SK-N-MC (cell line): ENCODE results near the gene SLC39A2.
"Not testable (repeated sequence)": the region's sequence is repeated elsewhere in the genome, so short reads cannot be mapped to it uniquely, and the experiment has no call there.

Experiments
- DNase-seq: peaks from one replicate; pipeline ENCODE4 v3.0.0-alpha.2; 2011; ENCODE audit warnings: low read depth, low spot score
- H3K27ac ChIP-seq: fragments of 200-600 bp; sonication (generic); 2 replicates; pipeline ENCODE4 v1.5.1; 2016; ENCODE audit warnings: mixed run types
- H3K36me3 ChIP-seq: fragments of 200-600 bp; sonication (generic); 2 replicates; pipeline ENCODE4 v1.6.1; 2017; ENCODE audit warnings: antibody characterized with exemption, low read length, mixed read lengths; ENCODE audit not compliant: insufficient read depth
- H3K4me3 ChIP-seq: fragments of 200-600 bp; sonication (generic); 2 replicates; pipeline ENCODE4 v1.5.1; 2016
- H3K9ac ChIP-seq: fragments of 200-600 bp; sonication (generic); 2 replicates; pipeline ENCODE4 v1.8.0; 2017; ENCODE audit warnings: mixed run types, mixed read lengths; ENCODE audit not compliant: insufficient read length
- H3K9me3 ChIP-seq: fragments of 200-600 bp; sonication (generic); 2 replicates; pipeline ENCODE4 v1.6.1; 2017; ENCODE audit warnings: low read depth, mild to moderate bottlenecking, antibody characterized with exemption, low read length, moderate library complexity, mixed read lengths
- EZH2 ChIP-seq: fragments of 200-600 bp; sonication (generic); IDR thresholded peaks from one replicate; pipeline ENCODE4 v1.6.1; 2017; ENCODE audit warnings: antibody characterized with exemption
- FOXP2 ChIP-seq: optimal IDR thresholded peaks from 2 replicates; pipeline ENCODE3; 2011; ENCODE audit warnings: mild to moderate bottlenecking, moderate library complexity; ENCODE audit not compliant: insufficient read depth; ENCODE audit errors: extremely low read length, control extremely low read depth
- POLR2AphosphoS5 ChIP-seq: IDR thresholded peaks from 2 replicates; pipeline ENCODE4 v1.6.1; 2012; ENCODE audit warnings: mild to moderate bottlenecking, low read depth, low read length, borderline replicate concordance

The SLC39A2 gene

DNA sequence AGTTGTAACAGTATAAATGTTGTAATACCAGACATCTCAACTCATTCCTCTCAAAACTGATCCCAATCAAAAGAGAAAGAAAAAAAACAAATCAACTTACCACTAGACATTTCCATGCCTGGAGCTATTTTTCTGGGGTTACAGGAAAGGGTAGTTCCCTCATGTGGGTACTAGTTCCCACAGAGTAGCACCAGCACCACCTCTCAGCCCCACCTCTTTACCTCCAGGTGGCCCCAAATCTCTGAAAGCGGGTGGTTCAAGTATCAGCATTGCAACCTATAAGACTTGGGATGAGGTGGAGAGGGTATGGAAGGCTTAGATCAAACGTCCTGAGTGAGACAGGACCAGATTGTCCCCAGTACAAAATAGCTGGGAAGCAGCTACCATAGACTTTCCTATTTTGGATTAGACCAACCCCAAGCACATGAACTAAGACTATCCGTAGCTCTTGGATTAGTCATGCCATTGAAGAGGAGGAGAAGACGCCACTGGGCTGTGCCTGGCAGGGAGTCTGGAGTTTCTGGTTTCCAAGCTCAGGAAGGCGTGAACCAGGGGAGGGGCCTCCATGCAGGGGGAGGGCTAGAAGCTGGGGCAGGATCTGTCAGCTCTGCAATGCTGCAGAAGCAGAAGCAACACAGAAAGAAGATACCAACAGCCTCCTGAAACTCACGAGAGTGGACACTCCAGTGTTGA is at the start of gene SLC39A2:
SLC39A2 (plus strand) TSS at position 620 of the 693 bp plus-strand sequence. CDS start 154 bp downstream, outside the sequence.
- Histone ChIP-seq H3K9me3 (no peaks in the 10 kb centered on the region), H3K27ac (peak within 1 kb of the TSS; percentile 52; the same call in 1 of the 2 replicates), H3K36me3 (peaks cover 31% of the 10 kb centered on the region), H3K9ac (no peak within 1 kb of the TSS), H3K4me3 (peak within 1 kb of the TSS; percentile 32)
- DNase-seq, result no peak
- no peak for TF ChIP-seq EZH2
- no peak for TF ChIP-seq FOXP2
- no peak for TF ChIP-seq POLR2AphosphoS5

DNA sequence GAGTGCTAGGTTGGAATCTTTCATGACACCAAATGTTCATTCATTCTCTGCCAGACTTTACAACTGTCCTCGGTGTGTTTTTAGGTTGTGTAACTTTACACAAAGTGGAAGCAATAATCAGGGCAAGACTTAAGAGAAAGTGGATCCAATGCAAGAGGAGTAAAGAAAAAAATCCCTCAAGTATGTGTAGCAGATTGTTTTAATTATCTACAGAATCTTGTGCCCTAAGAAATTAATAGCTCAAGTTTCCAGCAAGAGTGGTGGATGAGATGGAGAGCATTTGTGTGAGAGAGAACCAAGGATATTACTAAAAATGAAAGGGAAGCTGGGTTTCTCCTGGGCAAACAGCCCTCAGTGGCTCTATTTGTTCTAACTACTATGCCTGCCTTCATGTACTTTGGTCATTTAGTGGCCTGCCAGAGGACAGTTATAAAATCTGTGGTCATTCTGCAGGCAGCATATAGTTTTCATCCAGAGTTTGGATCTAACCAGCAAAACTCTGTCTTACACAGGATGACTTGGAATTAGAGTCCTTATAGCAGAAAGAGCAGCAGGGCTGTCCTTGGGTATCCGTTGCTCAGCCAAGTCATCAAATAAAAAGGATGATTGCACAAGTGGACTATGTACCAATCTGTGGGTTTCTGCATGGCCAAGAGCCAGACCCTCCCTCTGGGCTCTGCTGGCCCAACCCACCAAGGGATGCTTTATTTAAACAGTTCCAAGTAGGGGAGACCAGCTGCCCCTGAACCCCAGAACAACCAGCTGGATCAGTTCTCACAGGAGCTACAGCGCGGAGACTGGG is 44.2 kb upstream of the SLC39A2 start, which contains the start of gene RNASE2:
RNASE2 (plus strand) TSS at position 752 of the 802 bp plus-strand sequence. CDS start 285 bp downstream, outside the sequence.
- not testable (repeated sequence) for H3K36me3 ChIP-seq, H3K9ac ChIP-seq, H3K9me3 ChIP-seq, H3K4me3 ChIP-seq, DNase-seq, H3K27ac ChIP-seq

GRCh38 chr14:20955538-20955873 is 43.6 kb upstream of the SLC39A2 start:
- not testable (repeated sequence) for H3K9ac ChIP-seq, H3K9me3 ChIP-seq, H3K27ac ChIP-seq, H3K4me3 ChIP-seq, DNase-seq, H3K36me3 ChIP-seq

GRCh38 chr14:20956376-20956976 is 42.6 kb upstream of the SLC39A2 start:
- Histone ChIP-seq H3K9ac (no peak overlapping the region), H3K27ac (no peak overlapping the region), H3K4me3 (no peak overlapping the region), H3K9me3 (no peaks in the 10 kb centered on the region), H3K36me3 (no peaks in the 10 kb centered on the region)
- TF ChIP-seq FOXP2, result no peak
- TF ChIP-seq EZH2, result no peak
- no peak for TF ChIP-seq POLR2AphosphoS5
- no peak for DNase-seq

- H3K9me3 ChIP-seq, H3K36me3 ChIP-seq, H3K27ac ChIP-seq, H3K9ac ChIP-seq, DNase-seq, H3K4me3 ChIP-seq: not testable (repeated sequence)
Observed at GRCh38 chr14:20958946-20959345, 40.1 kb upstream of the SLC39A2 start.

GRCh38 chr14:20969336-20969735 is 29.8 kb upstream of the SLC39A2 start:
- TF ChIP-seq FOXP2, result no peak
- no peak for TF ChIP-seq POLR2AphosphoS5
- TF ChIP-seq EZH2, result no peak
- no peak for DNase-seq
- H3K27ac ChIP-seq, result no peak overlapping the region
- no peaks in the 10 kb centered on the region for H3K9me3 ChIP-seq
- no peak overlapping the region for H3K4me3 ChIP-seq
- no peak overlapping the region for H3K9ac ChIP-seq
- H3K36me3 ChIP-seq, result no peaks in the 10 kb centered on the region

- H3K36me3 ChIP-seq, result no peaks in the 10 kb centered on the region
- no peaks in the 10 kb centered on the region for H3K9me3 ChIP-seq
- H3K27ac ChIP-seq, result no peak overlapping the region
- TF ChIP-seq POLR2AphosphoS5 (no peak), EZH2 (no peak), FOXP2 (no peak)
- peak overlapping the region; percentile 70 for H3K9ac ChIP-seq
- no peak for DNase-seq
- peak overlapping the region; percentile 90 for H3K4me3 ChIP-seq
Observed at GRCh38 chr14:20970647-20970982, 28.5 kb upstream of the SLC39A2 start.

DNA sequence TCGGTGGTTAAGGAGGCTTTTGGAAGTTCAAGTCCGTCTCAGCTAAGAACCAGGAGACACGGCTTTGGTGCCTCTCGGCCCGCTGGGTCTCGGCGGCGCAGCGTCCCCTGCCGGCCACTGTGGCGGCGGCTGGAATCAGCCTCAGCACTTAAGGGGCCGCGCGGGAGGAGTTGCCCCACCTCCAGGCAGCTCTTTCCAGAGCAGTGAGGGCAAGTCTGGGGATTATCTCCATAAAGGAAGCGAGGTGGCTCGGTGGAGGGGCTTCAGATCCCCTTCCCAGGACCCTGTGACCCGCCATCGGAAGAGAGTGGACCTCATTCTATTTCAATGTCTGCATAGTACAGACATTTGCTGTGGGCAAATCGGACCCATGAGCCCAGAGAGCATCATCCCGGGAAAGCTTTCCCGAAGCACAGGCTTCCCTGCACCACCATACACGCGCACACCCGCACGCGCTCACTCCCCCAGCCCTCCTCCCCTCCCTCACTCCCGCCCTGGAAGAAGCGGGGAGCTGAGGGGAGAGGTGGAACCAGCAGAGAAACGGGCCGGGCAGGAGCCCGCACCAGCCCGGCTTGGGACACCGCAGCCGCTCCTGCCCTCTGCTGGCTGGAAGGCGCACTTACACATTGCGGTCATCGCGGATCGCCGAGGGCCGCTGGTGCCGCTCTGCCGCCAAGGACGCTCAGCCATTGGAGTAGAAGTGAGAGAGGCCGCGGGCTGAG is 27.9 kb upstream of the SLC39A2 start:
- peak overlapping the region; percentile 70 for H3K9ac ChIP-seq
- H3K9me3 ChIP-seq, result no peaks in the 10 kb centered on the region
- no peak overlapping the region for H3K27ac ChIP-seq
- H3K36me3 ChIP-seq, result no peaks in the 10 kb centered on the region
- peak overlapping the region; percentile 90 for H3K4me3 ChIP-seq
- no peak for DNase-seq
- TF ChIP-seq POLR2AphosphoS5 (no peak), FOXP2 (peak; percentile 53), EZH2 (no peak)
